OCI-LY7 (cell line): Measurements from ENCODE around the gene EXOSC10. TPM values are rescaled to one million over a fixed set of nuclear protein-coding genes. Genes with fewer than 3 reads are reported as not detected.

Experiments
- total RNA-seq, 2 experiments: library from RNA; depleted of rRNA in 1 of 2; stranded (reverse); fragments of >200 nt in 1 of 2; shearing (Covaris generic) in 1 of 2; gene quantifications; 2 replicates each; pipeline ENCODE4 v1.2.3, GENCODE V29; 2014 to 2022

Gene EXOSC10
- total RNA-seq, 2 experiments from 2014 or later = 75.1 to 91.9 TPM

Other genes with a start within 250 kb of the EXOSC10 start
- gene TARDBP, start 87.2 kb downstream of the EXOSC10 start, total RNA-seq (2014; rRNA removed; shearing (Covaris generic)) = 145 and 177 TPM in 2 replicates
- gene TARDBP, start 87.2 kb downstream of the EXOSC10 start, total RNA-seq (2022) = 277 and 278 TPM in 2 replicates
- not detected in 2 replicates for gene MASP2, start 52.6 kb downstream of the EXOSC10 start, total RNA-seq (2014; rRNA removed; shearing (Covaris generic))
- gene MASP2, start 52.6 kb downstream of the EXOSC10 start, total RNA-seq (2022) = 0.38 and 0.55 TPM in 2 replicates
- 52.4 and 65.2 TPM in 2 replicates for gene SRM, start 39.9 kb downstream of the EXOSC10 start, total RNA-seq (2014; rRNA removed; shearing (Covaris generic))
- gene SRM, start 39.9 kb downstream of the EXOSC10 start, total RNA-seq (2022) = 185 and 208 TPM in 2 replicates
- gene ANGPTL7, start 89.5 kb upstream of the EXOSC10 start, total RNA-seq (2014; rRNA removed; shearing (Covaris generic)) = not detected in 2 replicates
- gene ANGPTL7, start 89.5 kb upstream of the EXOSC10 start, total RNA-seq (2022) = not detected in 2 replicates
- gene MTOR, start 162.7 kb upstream of the EXOSC10 start, total RNA-seq (2014; rRNA removed; shearing (Covaris generic)) = 41.1 and 41.5 TPM in 2 replicates
- gene MTOR, start 162.7 kb upstream of the EXOSC10 start, total RNA-seq (2022) = 58.5 and 58.6 TPM in 2 replicates
- gene UBIAD1, start 173.3 kb upstream of the EXOSC10 start, total RNA-seq (2014; rRNA removed; shearing (Covaris generic)) = 22.4 and 22.7 TPM in 2 replicates
- gene UBIAD1, start 173.3 kb upstream of the EXOSC10 start, total RNA-seq (2022) = 27.9 and 28.9 TPM in 2 replicates